Measurements from ENCODE around the gene PDGFRB.

PDGFRB gene

DNA sequence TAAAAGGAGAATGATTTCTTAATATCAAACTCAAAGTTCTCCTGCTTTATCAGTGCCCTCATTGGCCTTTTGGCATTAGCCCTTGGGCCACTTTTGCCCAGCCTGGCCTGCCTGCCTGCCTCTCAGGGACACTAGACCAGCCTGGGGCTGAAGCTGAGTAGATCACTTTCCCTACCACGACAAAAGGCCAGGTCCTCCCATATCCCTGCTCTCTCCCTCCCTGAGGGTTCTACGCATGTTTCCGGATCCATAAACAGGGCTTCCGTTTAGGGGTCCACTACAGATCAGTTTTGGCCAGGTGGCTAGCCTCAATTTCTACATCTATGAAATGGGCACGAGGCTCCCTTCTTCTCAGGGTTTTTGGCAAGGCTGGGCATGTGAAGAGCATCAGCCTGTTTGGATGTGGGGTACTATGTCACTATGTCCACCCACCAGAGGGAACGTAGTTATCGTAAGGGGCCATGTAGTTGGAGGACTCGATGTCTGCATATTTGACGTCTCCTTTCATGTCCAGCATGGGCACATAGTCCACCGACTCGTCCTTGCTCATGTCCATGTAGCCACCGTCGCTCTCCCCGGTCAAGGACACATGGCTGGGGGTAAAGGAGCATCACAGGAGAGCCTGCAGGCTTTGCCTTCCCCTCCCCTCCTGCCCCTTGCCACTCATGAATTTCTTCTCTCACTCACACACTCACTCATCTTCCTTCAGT is 34.0 kb downstream of the PDGFRB start:
- DNase-seq, result no peak
- Histone ChIP-seq H3K36me3 (replicated peaks) (peaks cover 94% of the 10 kb centered on the region), H3K27ac (no peak overlapping the region), H3K27me3 (replicated peaks) (no peaks in the 10 kb centered on the region), H3K4me3 (ENCODE audit: low read depth, low read length) (no peak overlapping the region)
- in situ Hi-C loops (cut with HindIII; ENCODE audit: low pct_ligation_motif_present, low sequenced_read_pairs), result no loop called here
- no peak for TF ChIP-seq CTCF (IDR thresholded peaks at IDR 0.05; ENCODE audit: low read depth, low read length, missing control alignments)

DNA sequence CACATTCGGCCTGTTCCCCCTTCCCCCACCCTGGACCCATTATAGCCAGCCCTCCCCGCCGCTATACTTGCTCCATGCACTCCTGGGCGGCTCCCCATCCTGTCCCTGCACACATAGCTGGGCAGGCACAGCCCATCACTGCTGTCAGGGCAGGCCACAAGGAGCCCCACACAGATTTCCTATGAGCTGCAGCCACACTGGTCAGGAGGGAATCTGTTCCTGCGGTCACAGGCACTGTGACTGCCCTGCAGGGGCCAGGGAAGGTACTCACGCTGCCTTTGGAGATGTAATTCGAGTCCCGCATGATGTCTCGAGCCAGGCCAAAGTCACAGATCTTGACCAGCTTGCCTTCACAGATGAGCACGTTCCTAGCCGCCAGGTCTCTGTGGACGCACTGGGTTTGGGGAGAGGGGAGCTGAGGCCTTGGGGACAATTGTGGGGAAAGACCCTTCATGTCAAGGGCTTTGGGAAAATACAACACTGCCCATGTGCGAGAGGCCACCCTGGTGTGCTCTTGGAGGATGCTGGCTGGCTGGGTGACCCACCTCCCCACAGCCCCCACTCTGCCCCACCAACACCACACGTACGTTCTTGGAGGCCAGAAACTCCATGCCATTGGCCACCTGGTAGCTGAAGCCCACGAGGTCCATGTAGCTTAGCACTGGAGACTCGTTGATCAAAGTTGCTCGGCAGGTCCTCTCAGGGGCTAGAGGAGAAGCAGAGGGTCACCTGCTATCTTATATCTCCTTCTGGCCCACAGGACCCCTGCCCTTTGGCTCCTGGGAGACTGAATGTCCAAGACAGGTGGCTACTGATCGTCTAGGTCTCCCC is 34.8 kb downstream of the PDGFRB start:
- Histone ChIP-seq H3K27ac (no peak overlapping the region), H3K27me3 (replicated peaks) (no peaks in the 10 kb centered on the region), H3K36me3 (replicated peaks) (peaks cover 94% of the 10 kb centered on the region), H3K4me3 (ENCODE audit: low read depth, low read length) (no peak overlapping the region)
- in situ Hi-C loops (cut with HindIII; ENCODE audit: low pct_ligation_motif_present, low sequenced_read_pairs), result no loop called here
- DNase-seq, result no peak
- TF ChIP-seq CTCF (IDR thresholded peaks at IDR 0.05; ENCODE audit: low read depth, low read length, missing control alignments), result no peak

- no peak for DNase-seq
- H3K27ac ChIP-seq, result no peak overlapping the region
- no peak for TF ChIP-seq CTCF (IDR thresholded peaks at IDR 0.05; ENCODE audit: low read depth, low read length, missing control alignments)
- H3K4me3 ChIP-seq (ENCODE audit: low read depth, low read length), result no peak overlapping the region
- H3K36me3 ChIP-seq (replicated peaks), result peaks cover 94% of the 10 kb centered on the region
- H3K27me3 ChIP-seq (replicated peaks), result no peaks in the 10 kb centered on the region
- in situ Hi-C loops (cut with HindIII; ENCODE audit: low pct_ligation_motif_present, low sequenced_read_pairs), result no loop called here
Observed at GRCh38 chr5:150120062-150120441, 35.6 kb downstream of the PDGFRB start.

DNA sequence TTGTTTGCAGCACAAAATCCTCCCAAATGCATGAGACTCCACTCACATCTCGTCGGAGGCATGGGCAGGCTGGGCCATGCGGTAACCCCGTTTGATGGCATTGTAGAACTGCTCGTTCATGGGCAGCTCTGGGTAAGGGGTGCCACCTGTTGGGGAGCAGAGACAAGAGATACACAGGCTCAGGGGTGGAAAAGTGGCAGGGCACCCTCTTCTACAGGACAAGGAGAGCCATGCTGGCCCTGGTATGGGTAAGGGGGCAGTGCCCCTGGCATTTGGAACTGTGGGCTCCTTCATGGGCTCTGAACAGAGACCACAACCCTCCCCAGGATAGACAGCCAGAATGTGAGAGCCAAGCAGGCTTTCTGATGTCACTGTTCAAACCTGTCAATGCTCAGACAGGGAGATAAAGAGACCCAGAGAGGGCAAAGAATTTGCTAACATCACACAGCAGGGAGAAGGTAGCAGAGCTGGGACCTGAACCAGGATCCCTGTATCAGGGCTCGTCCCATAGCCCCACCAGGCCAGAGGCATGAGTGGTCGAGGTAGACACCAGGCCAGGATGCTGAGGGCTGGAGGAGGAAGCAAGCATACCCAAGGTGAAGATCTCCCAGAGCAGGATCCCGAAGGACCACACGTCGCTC is 36.1 kb downstream of the PDGFRB start:
- Histone ChIP-seq H3K36me3 (replicated peaks) (peaks cover 97% of the 10 kb centered on the region), H3K4me3 (ENCODE audit: low read depth, low read length) (no peak overlapping the region), H3K27ac (no peak overlapping the region), H3K27me3 (replicated peaks) (no peaks in the 10 kb centered on the region)
- TF ChIP-seq CTCF (IDR thresholded peaks at IDR 0.05; ENCODE audit: low read depth, low read length, missing control alignments), result peak; percentile 7
- DNase-seq, result no peak
- in situ Hi-C loops (cut with HindIII; ENCODE audit: low pct_ligation_motif_present, low sequenced_read_pairs), result no loop called here

- no peak for DNase-seq
- in situ Hi-C loops (cut with HindIII; ENCODE audit: low pct_ligation_motif_present, low sequenced_read_pairs), result no loop called here
- Histone ChIP-seq H3K4me3 (ENCODE audit: low read depth, low read length) (no peak overlapping the region), H3K27ac (no peak overlapping the region), H3K27me3 (replicated peaks) (no peaks in the 10 kb centered on the region), H3K36me3 (replicated peaks) (peaks cover 95% of the 10 kb centered on the region)
- no peak for TF ChIP-seq CTCF (IDR thresholded peaks at IDR 0.05; ENCODE audit: low read depth, low read length, missing control alignments)
Observed at GRCh38 chr5:150118561-150119229, 37.0 kb downstream of the PDGFRB start.

Measured in brain microvascular endothelial cell (primary cell).